ENCODE measurements around the gene TCN2. TPM values are rescaled to one million over a fixed set of nuclear protein-coding genes. Genes with fewer than 3 reads are reported as not detected.

The TCN2 gene
- total RNA-seq, 1 experiment from 2014 or later = 2.2 TPM

- TF ChIP-seq, protein P1, sequence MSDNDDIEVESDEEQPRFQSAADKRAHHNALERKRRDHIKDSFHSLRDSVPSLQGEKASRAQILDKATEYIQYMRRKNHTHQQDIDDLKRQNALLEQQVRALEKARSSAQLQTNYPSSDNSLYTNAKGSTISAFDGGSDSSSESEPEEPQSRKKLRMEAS (IDR thresholded peaks at IDR 0.05) = no peak
- TF ChIP-seq ZNF274 (IDR thresholded peaks at IDR 0.05; ENCODE audit: low read depth, low read length) (no peak), ATF3 (IDR thresholded peaks at IDR 0.05) (no peak), SP1 (IDR thresholded peaks at IDR 0.05; ENCODE audit: low read depth) (no peak), POLR2AphosphoS5 (IDR thresholded peaks at IDR 0.05; ENCODE audit: low read depth, low read length) (no peak), EGR1 (IDR thresholded peaks at IDR 0.05; ENCODE audit: low read depth) (no peak)
- TF ChIP-seq, protein P2, sequence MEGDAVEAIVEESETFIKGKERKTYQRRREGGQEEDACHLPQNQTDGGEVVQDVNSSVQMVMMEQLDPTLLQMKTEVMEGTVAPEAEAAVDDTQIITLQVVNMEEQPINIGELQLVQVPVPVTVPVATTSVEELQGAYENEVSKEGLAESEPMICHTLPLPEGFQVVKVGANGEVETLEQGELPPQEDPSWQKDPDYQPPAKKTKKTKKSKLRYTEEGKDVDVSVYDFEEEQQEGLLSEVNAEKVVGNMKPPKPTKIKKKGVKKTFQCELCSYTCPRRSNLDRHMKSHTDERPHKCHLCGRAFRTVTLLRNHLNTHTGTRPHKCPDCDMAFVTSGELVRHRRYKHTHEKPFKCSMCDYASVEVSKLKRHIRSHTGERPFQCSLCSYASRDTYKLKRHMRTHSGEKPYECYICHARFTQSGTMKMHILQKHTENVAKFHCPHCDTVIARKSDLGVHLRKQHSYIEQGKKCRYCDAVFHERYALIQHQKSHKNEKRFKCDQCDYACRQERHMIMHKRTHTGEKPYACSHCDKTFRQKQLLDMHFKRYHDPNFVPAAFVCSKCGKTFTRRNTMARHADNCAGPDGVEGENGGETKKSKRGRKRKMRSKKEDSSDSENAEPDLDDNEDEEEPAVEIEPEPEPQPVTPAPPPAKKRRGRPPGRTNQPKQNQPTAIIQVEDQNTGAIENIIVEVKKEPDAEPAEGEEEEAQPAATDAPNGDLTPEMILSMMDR (IDR thresholded peaks at IDR 0.05 in 2 of 3, conservative IDR thresholded peaks at IDR 0.05 in 1 of 3; ENCODE audit: borderline replicate concordance in 1 of 3, insufficient read depth in 1 of 3, low read depth in 2 of 3, low read length in 2 of 3) = no peak
Measured at GRCh38 chr22:30665266-30665665, 58.3 kb downstream of the TCN2 start (continued).

DNA sequence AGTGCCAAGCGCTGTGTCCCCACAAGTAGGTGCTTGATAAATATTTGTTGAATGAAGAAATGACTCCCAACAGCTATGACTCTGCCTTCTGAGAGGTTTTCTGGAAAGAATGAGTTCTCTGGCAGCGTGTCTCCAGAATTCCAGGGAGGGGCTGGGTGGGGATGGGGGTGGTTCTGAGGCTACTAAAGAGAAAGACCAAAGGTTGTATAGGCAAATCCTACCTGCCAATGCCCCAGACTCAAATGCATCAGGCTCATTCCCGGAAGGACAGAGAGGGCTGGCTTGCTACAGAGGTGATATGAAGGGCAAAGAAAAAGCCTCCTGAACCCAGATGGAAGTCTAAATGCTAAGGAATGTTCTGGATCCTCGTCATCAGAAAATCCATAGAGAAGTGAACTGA is 58.8 kb downstream of the TCN2 start:
- no peaks in the 10 kb centered on the region for H3K79me2 ChIP-seq (ENCODE audit: insufficient read depth, low read length)
- no peak overlapping the region for H3K4me3 ChIP-seq (replicated peaks in 1 of 2; ENCODE audit: low read depth in 1 of 2, low read length in 2 of 2)
- ChIA-PET RAD21 (ENCODE audit: low non-redundant PET in 1 of 2, low total read pairs in 2 of 2, uncharacterized antibody in 2 of 2, unreplicated experiment in 2 of 2) (no interaction called here), CTCF (no interaction called here), POLR2A (no interaction called here)
- H3K4me2 ChIP-seq (ENCODE audit: low read length) = no peak overlapping the region
- H3K9me3 ChIP-seq (ENCODE audit: control insufficient read depth in 1 of 2, insufficient read depth in 1 of 2, low read depth in 1 of 2, low read length in 2 of 2) = no peaks in the 10 kb centered on the region
- peaks cover 13 to 24% of the 10 kb centered on the region in 2 experiments for H3K4me1 ChIP-seq (ENCODE audit: control insufficient read depth in 1 of 2, insufficient read depth in 2 of 2, low read length in 2 of 2)
- no peak overlapping the region for H3K9ac ChIP-seq (ENCODE audit: low read length)
- no peaks in the 10 kb centered on the region for H3K9me2 ChIP-seq (ENCODE audit: insufficient read depth)
- no peaks in the 10 kb centered on the region for H4K20me1 ChIP-seq (ENCODE audit: insufficient read depth)
- ATAC-seq (no peak), DNase-seq (ENCODE audit: low read depth, low spot score) (no peak)
- no TSS peak for BruUV-seq (replicated peaks)
- H3K36me3 ChIP-seq (ENCODE audit: control insufficient read depth in 1 of 2, insufficient read depth in 2 of 2, low read length in 2 of 2) = peaks cover 0 to 4% of the 10 kb centered on the region in 2 experiments; a peak in 2 of 4 replicates
- no peaks in the 10 kb centered on the region for H3K27me3 ChIP-seq (ENCODE audit: insufficient read depth, low read length)
- intact Hi-C loops (cut with micrococcal nuclease) = no loop called here
- no peak overlapping the region for H3K27ac ChIP-seq (ENCODE audit: low read depth, low read length)
- no peak overlapping the region for H2AFZ ChIP-seq (ENCODE audit: low read depth, low read length, poor library complexity, severe bottlenecking)
- TF ChIP-seq CEBPB (IDR thresholded peaks at IDR 0.05; ENCODE audit: low read depth) (no peak), ELF1 (IDR thresholded peaks at IDR 0.05; ENCODE audit: borderline replicate concordance, low read depth) (no peak), ATF3 (IDR thresholded peaks at IDR 0.05) (no peak), YY1 (IDR thresholded peaks at IDR 0.05; ENCODE audit: extremely low read depth, insufficient replicate concordance, low read depth, low read length) (no peak), CBX3 (IDR thresholded peaks at IDR 0.05; ENCODE audit: low read depth) (no peak), TCF7L2 (IDR thresholded peaks at IDR 0.05; ENCODE audit: borderline replicate concordance, extremely low read depth, insufficient read depth, insufficient read length) (no peak), SRF (IDR thresholded peaks at IDR 0.05; ENCODE audit: low read depth) (no peak), EGR1 (IDR thresholded peaks at IDR 0.05; ENCODE audit: low read depth) (no peak), ZFX (IDR thresholded peaks at IDR 0.05) (no peak), JUND (IDR thresholded peaks at IDR 0.05) (no peak), ZBTB33 (IDR thresholded peaks at IDR 0.05; ENCODE audit: extremely low read depth, insufficient replicate concordance, low read length) (no peak), EZH2 (IDR thresholded peaks at IDR 0.05) (no peak), FOSL1 (IDR thresholded peaks at IDR 0.05; ENCODE audit: low read depth) (no peak)
- TF ChIP-seq, protein P2 (IDR thresholded peaks at IDR 0.05 in 2 of 3, conservative IDR thresholded peaks at IDR 0.05 in 1 of 3; ENCODE audit: borderline replicate concordance in 1 of 3, insufficient read depth in 1 of 3, low read depth in 2 of 3, low read length in 2 of 3) = no peak
- TF ChIP-seq, protein P1 (IDR thresholded peaks at IDR 0.05) = no peak

All from HCT116 (cell line).